Hindlimb muscle (tissue), 1 donor: ENCODE results near the gene PEX13. TPM values are rescaled to one million over a fixed set of nuclear protein-coding genes. Genes with fewer than 3 reads are reported as not detected.

ENCODE experiments used
- DNase-seq: peaks from one replicate; pipeline ENCODE4 v3.0.0-alpha.2; 2013
- polyA plus RNA-seq: library from polyadenylated mRNA; unstranded; fragments of 120-200 nt; gene quantifications from one replicate; pipeline ENCODE4 v1.2.1, GENCODE V29; 2013; ENCODE audit not compliant: insufficient read length

The PEX13 gene
- polyA plus RNA-seq, 1 donor, result 20.7 TPM

GRCh38 chr2:61074100-61074499, 56.6 kb downstream of the PEX13 start:
- DNase-seq, result no peak

DNA sequence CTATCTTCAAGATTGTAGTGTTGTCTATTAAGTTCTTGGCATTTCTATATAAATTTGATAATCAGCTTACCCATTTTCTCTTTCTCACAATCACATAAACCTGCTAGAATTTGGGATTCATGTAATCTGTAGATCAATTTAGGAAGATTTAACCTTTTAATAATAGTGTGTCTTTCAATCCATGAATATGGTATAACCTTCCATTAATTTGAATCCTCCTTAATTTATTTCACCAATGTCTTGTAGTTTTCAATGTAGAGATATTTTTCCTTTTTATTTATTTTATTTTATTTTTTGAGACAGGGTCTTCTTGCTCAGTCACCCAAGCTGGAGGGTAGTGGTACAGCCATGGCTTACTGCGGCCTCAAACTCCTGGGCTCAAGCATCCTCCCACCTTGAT, 68.4 kb downstream of the PEX13 start:
- no peak for DNase-seq

DNA sequence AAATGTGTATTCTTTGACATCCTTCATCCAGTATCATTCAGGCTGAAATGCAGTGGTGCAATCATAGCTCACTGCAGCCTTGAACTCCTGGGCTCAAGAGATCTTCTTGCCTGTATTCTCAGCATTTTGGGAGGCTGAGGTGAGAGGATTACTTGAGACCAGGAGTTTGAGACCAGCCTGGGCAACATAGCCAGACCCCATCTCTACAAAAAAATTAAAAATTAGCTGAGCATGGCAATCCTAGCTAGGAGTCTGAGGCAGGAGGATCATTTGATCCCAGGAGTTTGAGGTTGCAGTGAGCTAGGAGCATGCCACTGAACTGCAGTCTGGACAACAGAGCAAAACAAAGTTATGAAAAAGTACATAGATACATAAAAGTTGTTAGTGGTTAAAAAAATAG, 72.3 kb downstream of the PEX13 start:
- no peak for DNase-seq

GRCh38 chr2:61090386-61090921, 72.9 kb downstream of the PEX13 start:
- DNase-seq, result no peak

DNA sequence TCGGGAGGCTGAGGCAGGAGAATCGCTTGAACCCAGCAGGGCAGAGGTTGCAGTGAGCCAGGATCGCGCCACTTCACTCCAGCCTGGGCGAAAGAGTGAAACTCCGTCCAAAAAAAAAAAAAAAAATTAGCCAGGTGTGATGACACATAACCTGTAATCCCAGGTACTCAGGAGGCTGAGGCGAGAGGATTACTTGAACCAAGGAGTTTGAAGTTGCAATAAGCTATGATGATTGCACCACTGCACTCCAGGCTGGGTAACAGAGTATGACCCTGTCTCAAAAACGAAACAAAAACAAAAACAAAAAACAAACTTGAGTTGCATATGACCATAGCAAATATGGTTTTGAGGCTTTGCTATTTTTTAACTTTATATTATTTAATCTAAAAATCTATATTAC, 74.0 kb downstream of the PEX13 start:
- DNase-seq, result no peak

DNA sequence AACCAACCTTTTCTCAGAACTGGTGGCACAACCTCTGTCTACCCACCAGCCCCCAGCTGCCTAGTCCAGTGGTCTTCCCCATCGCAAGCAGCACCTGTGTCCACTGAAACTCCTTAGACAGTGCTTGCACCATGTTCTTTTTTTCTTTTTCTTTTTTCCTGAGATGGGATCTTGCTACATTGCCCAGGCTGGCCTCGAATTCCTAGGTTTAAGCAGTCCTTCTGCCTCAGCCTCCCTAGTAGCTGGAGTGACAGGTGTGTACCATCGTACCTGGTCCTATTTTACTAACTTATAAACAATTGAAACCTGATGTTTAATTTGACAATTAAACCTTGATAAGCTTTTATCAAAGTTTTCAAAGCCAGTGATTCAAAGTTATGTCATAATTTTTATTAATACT, 78.9 kb downstream of the PEX13 start:
- no peak for DNase-seq

- no peak for DNase-seq
These were observed 83.3 kb downstream of the PEX13 start for GRCh38 chr2:61100801-61101200.

Other genes starting within 250 kb of the PEX13 start
- 5.2 TPM for gene REL, start 136.1 kb upstream of the PEX13 start, polyA plus RNA-seq
- 5.9 TPM for gene PUS10, start 535 bp downstream of the PEX13 start, polyA plus RNA-seq
- gene SANBR, start 48.2 kb downstream of the PEX13 start, polyA plus RNA-seq, result 12.2 TPM
- gene C2orf74, start 144.5 kb downstream of the PEX13 start, polyA plus RNA-seq, result 20.9 TPM